Umbilical cord (tissue), 2 donors: Measurements from ENCODE around the gene TBX6. TPM values are rescaled to one million over a fixed set of nuclear protein-coding genes. Genes with fewer than 3 reads are reported as not detected.

ENCODE experiments used
- DNase-seq: peaks from one replicate; pipeline ENCODE4 v3.0.0-alpha.2; 2015; ENCODE audit warnings: low spot score
- total RNA-seq: library from RNA; depleted of rRNA; stranded (reverse); fragments of >200 nt; gene quantifications from one replicate; pipeline ENCODE4 v1.2.3, GENCODE V29; 2014; ENCODE audit warnings: low replicate concordance; ENCODE audit not compliant: insufficient read depth

Gene TBX6
- total RNA-seq, 1 donor from 2014 or later, result 0.48 TPM

DNA sequence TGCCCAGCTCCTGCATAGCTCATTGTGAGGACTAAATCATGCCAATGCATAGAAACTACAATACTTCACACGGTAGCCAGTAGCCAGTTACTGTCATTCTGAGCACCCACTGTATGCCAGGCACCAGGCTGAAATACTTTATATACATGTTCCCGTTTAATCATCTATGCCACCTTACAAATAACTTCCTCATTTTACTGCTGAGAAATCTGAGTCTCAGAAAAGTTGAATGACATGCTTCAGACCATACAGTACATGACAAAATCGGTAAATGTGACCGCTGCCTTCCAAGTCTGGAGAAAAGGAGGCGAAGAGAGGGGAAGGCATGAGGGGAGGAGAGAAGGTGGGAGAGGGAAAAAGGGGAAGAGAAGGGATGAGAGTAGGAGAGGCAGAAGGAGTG, 51.5 kb downstream of the TBX6 start:
- no peak for DNase-seq

Other genes starting within 250 kb of the TBX6 start
- gene CDIPT, start 228.7 kb downstream of the TBX6 start, total RNA-seq, result 68.1 TPM
- 12.5 TPM for gene SEZ6L2, start 192.4 kb downstream of the TBX6 start, total RNA-seq
- not detected for gene ASPHD1, start 191.4 kb downstream of the TBX6 start, total RNA-seq
- 9.4 TPM for gene KCTD13, start 165.7 kb downstream of the TBX6 start, total RNA-seq
- gene TMEM219, start 129.8 kb downstream of the TBX6 start, total RNA-seq, result 26.7 TPM
- gene TAOK2, start 118.1 kb downstream of the TBX6 start, total RNA-seq, result 31.8 TPM
- 1.4 TPM for gene HIRIP3, start 96.3 kb downstream of the TBX6 start, total RNA-seq
- gene INO80E, start 95.7 kb downstream of the TBX6 start, total RNA-seq, result 8.9 TPM
- 0.48 TPM for gene DOC2A, start 80.9 kb downstream of the TBX6 start, total RNA-seq
- 8.9 TPM for gene C16orf92, start 68.7 kb downstream of the TBX6 start, total RNA-seq
- not detected for gene TLCD3B, start 60.7 kb downstream of the TBX6 start, total RNA-seq
- gene ALDOA, start 26.2 kb downstream of the TBX6 start, total RNA-seq, result 321 TPM
- gene PPP4C, start 15.9 kb downstream of the TBX6 start, total RNA-seq, result 46.5 TPM
- gene YPEL3, start 4.3 kb upstream of the TBX6 start, total RNA-seq, result 23.6 TPM
- not detected for gene GDPD3, start 21.6 kb upstream of the TBX6 start, total RNA-seq
- 23.8 TPM for gene MAPK3, start 31.3 kb upstream of the TBX6 start, total RNA-seq
- 22.9 TPM for gene CORO1A, start 91.7 kb upstream of the TBX6 start, total RNA-seq
- 110 TPM for gene BOLA2B, start 101.7 kb upstream of the TBX6 start, total RNA-seq
- gene SLX1A, start 102.0 kb upstream of the TBX6 start, total RNA-seq, result 10.8 TPM
- gene SULT1A3, start 107.3 kb upstream of the TBX6 start, total RNA-seq, result 5.1 TPM
- 0.24 TPM for gene NPIPB13, start 156.6 kb upstream of the TBX6 start, total RNA-seq